Adipocyte (in vitro differentiated cells): ENCODE measurements around the gene TMEM88.

Experiments
- DNase-seq: peaks from one replicate; pipeline ENCODE4 v3.0.0-alpha.2; 2015; ENCODE audit warnings: low read depth
- H3K27me3 ChIP-seq: replicated peaks from 2 replicates; pipeline ENCODE4 v1.7.0; 2013; ENCODE audit warnings: mild to moderate bottlenecking, low read length, moderate library complexity; ENCODE audit not compliant: control insufficient read depth, insufficient read depth
- H3K36me3 ChIP-seq: 2 replicates; pipeline ENCODE4 v1.7.0; 2013; ENCODE audit warnings: low read length, mild to moderate bottlenecking, moderate library complexity; ENCODE audit not compliant: control insufficient read depth, insufficient read depth, severe bottlenecking
- H3K4me1 ChIP-seq: 2 replicates; pipeline ENCODE4 v1.7.0; 2013; ENCODE audit warnings: mild to moderate bottlenecking, low read length, moderate library complexity; ENCODE audit not compliant: control insufficient read depth, insufficient read depth
- H3K4me3 ChIP-seq: 2 replicates; pipeline ENCODE4 v1.7.0; 2013; ENCODE audit warnings: mild to moderate bottlenecking, low read length, moderate library complexity
- H3K9ac ChIP-seq: 2 replicates; pipeline ENCODE4 v1.7.0; 2013; ENCODE audit warnings: mild to moderate bottlenecking, low read length, moderate library complexity
- H3K9me3 ChIP-seq: 2 replicates; pipeline ENCODE4 v1.7.0; 2013; ENCODE audit warnings: mild to moderate bottlenecking, low read length, moderate library complexity; ENCODE audit not compliant: control insufficient read depth

The TMEM88 gene

GRCh38 chr17:7840441-7840840 is 14.4 kb upstream of the TMEM88 start:
- Histone ChIP-seq H3K27me3 (no peaks in the 10 kb centered on the region), H3K9ac (peak overlapping the region; percentile 72), H3K4me1 (peaks cover 47% of the 10 kb centered on the region), H3K4me3 (no peak overlapping the region), H3K9me3 (no peaks in the 10 kb centered on the region), H3K36me3 (peaks cover 4% of the 10 kb centered on the region)
- no peak for DNase-seq

GRCh38 chr17:7840875-7841274 is 14.0 kb upstream of the TMEM88 start:
- no peak for DNase-seq
- Histone ChIP-seq H3K4me3 (peak overlapping the region; percentile 95), H3K9ac (peak overlapping the region; percentile 72), H3K4me1 (peaks cover 51% of the 10 kb centered on the region), H3K9me3 (no peaks in the 10 kb centered on the region), H3K36me3 (peaks cover 4% of the 10 kb centered on the region), H3K27me3 (no peaks in the 10 kb centered on the region)

GRCh38 chr17:7841396-7841914 is 13.4 kb upstream of the TMEM88 start:
- H3K9me3 ChIP-seq = no peaks in the 10 kb centered on the region
- H3K4me1 ChIP-seq = peaks cover 51% of the 10 kb centered on the region
- no peaks in the 10 kb centered on the region for H3K27me3 ChIP-seq
- peak overlapping the region; percentile 95 for H3K4me3 ChIP-seq
- peaks cover 6% of the 10 kb centered on the region for H3K36me3 ChIP-seq
- DNase-seq = peak; percentile 95
- peak overlapping the region; percentile 96 for H3K9ac ChIP-seq

- H3K36me3 ChIP-seq = peaks cover 9% of the 10 kb centered on the region
- H3K9me3 ChIP-seq = no peaks in the 10 kb centered on the region
- peak overlapping the region; percentile 96 for H3K9ac ChIP-seq
- H3K4me1 ChIP-seq = peaks cover 49% of the 10 kb centered on the region
- peak overlapping the region; percentile 95 for H3K4me3 ChIP-seq
- no peaks in the 10 kb centered on the region for H3K27me3 ChIP-seq
- peak; percentile 94 for DNase-seq
These were observed 12.9 kb upstream of the TMEM88 start for GRCh38 chr17:7841915-7842379.

GRCh38 chr17:7842380-7843256 is 12.2 kb upstream of the TMEM88 start:
- no peaks in the 10 kb centered on the region for H3K9me3 ChIP-seq
- H3K36me3 ChIP-seq = peaks cover 10% of the 10 kb centered on the region
- peak overlapping the region; percentile 95 for H3K4me3 ChIP-seq
- peak; percentile 90 for DNase-seq
- no peaks in the 10 kb centered on the region for H3K27me3 ChIP-seq
- peak overlapping the region; percentile 96 for H3K9ac ChIP-seq
- peaks cover 42% of the 10 kb centered on the region for H3K4me1 ChIP-seq

GRCh38 chr17:7843257-7843535 is 11.7 kb upstream of the TMEM88 start:
- peaks cover 10% of the 10 kb centered on the region for H3K36me3 ChIP-seq
- H3K9me3 ChIP-seq = no peaks in the 10 kb centered on the region
- H3K9ac ChIP-seq = peak overlapping the region; percentile 96
- H3K4me3 ChIP-seq = peak overlapping the region; percentile 95
- H3K4me1 ChIP-seq = peaks cover 40% of the 10 kb centered on the region
- DNase-seq = no peak
- H3K27me3 ChIP-seq = no peaks in the 10 kb centered on the region

GRCh38 chr17:7843536-7844291 is 11.2 kb upstream of the TMEM88 start:
- peaks cover 36% of the 10 kb centered on the region for H3K4me1 ChIP-seq
- H3K36me3 ChIP-seq = peaks cover 10% of the 10 kb centered on the region
- DNase-seq = peak; percentile 89
- H3K9me3 ChIP-seq = no peaks in the 10 kb centered on the region
- H3K9ac ChIP-seq = peak overlapping the region; percentile 96
- peak overlapping the region; percentile 95 for H3K4me3 ChIP-seq
- H3K27me3 ChIP-seq = no peaks in the 10 kb centered on the region

- Histone ChIP-seq H3K27me3 (no peaks in the 10 kb centered on the region), H3K36me3 (peaks cover 14% of the 10 kb centered on the region), H3K4me1 (peaks cover 28% of the 10 kb centered on the region), H3K4me3 (peak overlapping the region; percentile 95), H3K9ac (peak overlapping the region; percentile 96), H3K9me3 (no peaks in the 10 kb centered on the region)
- peak; percentile 98 for DNase-seq
These were observed 10.3 kb upstream of the TMEM88 start for GRCh38 chr17:7844292-7845154.

- no peak for DNase-seq
- peak overlapping the region; percentile 96 for H3K9ac ChIP-seq
- H3K27me3 ChIP-seq = no peaks in the 10 kb centered on the region
- H3K36me3 ChIP-seq = peaks cover 21% of the 10 kb centered on the region
- peaks cover 19% of the 10 kb centered on the region for H3K4me1 ChIP-seq
- no peaks in the 10 kb centered on the region for H3K9me3 ChIP-seq
- H3K4me3 ChIP-seq = peak overlapping the region; percentile 95
These were observed 9.4 kb upstream of the TMEM88 start for GRCh38 chr17:7845359-7846062.

- no peak for DNase-seq
- Histone ChIP-seq H3K9me3 (no peaks in the 10 kb centered on the region), H3K9ac (no peak overlapping the region), H3K4me1 (peaks cover 13% of the 10 kb centered on the region), H3K27me3 (no peaks in the 10 kb centered on the region), H3K4me3 (no peak overlapping the region), H3K36me3 (peaks cover 28% of the 10 kb centered on the region)
These were observed 8.7 kb upstream of the TMEM88 start for GRCh38 chr17:7846063-7846735.
